Omental fat pad (tissue), 4 donors: ENCODE measurements around the gene DUSP12. TPM values are rescaled to one million over a fixed set of nuclear protein-coding genes. Genes with fewer than 3 reads are reported as not detected.

ENCODE experiments used
- ATAC-seq: fragments of 150-250 bp; one replicate; pipeline ENCODE4 v1.9.1; 2016; ENCODE audit warnings: mild to moderate bottlenecking, moderate library complexity; ENCODE audit not compliant: low FRiP score
- DNase-seq: peaks from one replicate; pipeline ENCODE4 v3.0.0-alpha.2; 2019; ENCODE audit warnings: low spot score
- total RNA-seq, 4 donors: library from RNA; depleted of rRNA; stranded (reverse); fragments of >200 nt; gene quantifications; one replicate each; pipeline ENCODE4 v1.1.0, GENCODE V29; 2016
- TF ChIP-seq, protein P1 (sequence below), 3 donors: fragments of 450-650 bp; IDR thresholded peaks; one replicate each; pipeline ENCODE4 v1.5.1; 2016 to 2017; ENCODE audit warnings: antibody characterized with exemption in 3 of 3, mild to moderate bottlenecking in 3 of 3, moderate library complexity in 2 of 3

The DUSP12 gene
- total RNA-seq, 4 donors from 2014 or later: 14.8 to 49.2 (median 27.8) TPM

DNA sequence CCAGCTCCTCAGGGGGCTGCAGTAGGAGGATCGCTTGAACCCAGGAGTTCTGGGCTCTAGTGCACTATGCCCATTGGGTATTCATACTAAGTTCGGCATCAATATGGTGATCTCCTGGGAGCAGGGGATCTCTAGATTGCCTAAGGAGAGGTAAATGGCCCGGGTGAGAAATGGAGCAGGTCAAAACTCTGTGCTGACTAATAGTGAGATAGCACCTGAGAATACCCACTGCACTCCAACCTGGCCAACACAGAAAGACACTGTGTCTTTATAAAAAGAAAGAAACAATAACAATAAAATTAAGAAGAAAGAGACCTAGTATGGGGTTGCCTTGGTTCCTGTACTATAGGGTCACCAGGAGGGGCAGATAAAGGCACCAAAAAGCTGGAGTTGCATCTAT, 13.7 kb upstream of the DUSP12 start:
- DNase-seq (no peak), ATAC-seq (no peak)
- TF ChIP-seq, protein P1, sequence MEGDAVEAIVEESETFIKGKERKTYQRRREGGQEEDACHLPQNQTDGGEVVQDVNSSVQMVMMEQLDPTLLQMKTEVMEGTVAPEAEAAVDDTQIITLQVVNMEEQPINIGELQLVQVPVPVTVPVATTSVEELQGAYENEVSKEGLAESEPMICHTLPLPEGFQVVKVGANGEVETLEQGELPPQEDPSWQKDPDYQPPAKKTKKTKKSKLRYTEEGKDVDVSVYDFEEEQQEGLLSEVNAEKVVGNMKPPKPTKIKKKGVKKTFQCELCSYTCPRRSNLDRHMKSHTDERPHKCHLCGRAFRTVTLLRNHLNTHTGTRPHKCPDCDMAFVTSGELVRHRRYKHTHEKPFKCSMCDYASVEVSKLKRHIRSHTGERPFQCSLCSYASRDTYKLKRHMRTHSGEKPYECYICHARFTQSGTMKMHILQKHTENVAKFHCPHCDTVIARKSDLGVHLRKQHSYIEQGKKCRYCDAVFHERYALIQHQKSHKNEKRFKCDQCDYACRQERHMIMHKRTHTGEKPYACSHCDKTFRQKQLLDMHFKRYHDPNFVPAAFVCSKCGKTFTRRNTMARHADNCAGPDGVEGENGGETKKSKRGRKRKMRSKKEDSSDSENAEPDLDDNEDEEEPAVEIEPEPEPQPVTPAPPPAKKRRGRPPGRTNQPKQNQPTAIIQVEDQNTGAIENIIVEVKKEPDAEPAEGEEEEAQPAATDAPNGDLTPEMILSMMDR (IDR thresholded peaks at IDR 0.05): no peak

DNA sequence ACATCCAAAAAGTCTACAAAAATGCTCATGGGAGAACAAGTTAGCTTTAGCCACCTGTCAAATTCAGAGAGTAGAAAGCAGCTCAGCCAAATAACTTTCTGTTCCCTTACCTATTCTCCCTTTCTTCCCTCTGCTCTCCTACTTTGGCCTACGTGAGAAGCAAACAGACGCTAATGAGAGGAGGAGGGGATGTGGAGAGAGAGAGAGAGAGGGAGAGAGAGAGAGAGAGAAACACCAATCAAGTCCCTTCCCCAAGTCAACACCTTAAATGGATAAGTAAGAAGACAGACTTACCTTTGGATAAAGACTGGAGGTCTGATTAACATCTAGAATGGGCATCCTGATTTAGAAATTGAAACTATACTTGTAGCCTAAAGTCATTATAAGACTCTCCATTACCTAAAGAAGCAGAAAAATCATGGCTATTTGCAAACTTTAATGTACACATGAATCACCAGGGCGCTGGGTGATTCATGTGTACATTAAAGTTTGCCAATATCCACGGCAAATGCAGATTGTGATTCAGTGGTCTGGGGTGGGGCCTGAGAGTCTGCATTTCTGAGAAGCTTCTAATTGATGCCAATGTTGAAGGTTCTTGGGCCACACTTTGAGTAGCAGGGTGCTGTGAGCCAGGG, 13.1 kb upstream of the DUSP12 start:
- DNase-seq: no peak
- ATAC-seq: no peak
- TF ChIP-seq, protein P1 (IDR thresholded peaks at IDR 0.05): no peak

DNA sequence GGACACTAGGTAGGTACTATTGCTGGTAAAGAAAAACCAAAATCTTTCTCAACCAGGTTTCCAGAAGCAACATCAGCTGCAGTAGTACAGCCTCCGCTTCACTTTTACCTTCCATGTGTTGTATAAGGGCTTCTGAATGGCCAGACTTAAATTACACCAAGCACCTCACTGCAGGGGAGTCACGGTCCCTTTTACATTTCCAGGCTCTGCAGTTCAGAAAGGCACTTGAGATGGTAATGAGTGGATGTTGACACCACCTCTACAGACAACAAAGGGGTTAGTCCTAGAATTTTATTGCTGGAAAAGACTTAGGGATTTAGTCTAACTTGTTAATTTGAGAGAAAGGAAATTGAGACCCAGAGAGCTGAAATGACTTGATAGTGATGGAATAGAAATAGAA, 12.0 kb upstream of the DUSP12 start:
- DNase-seq (no peak), ATAC-seq (no peak)
- TF ChIP-seq, protein P1 (IDR thresholded peaks at IDR 0.05): no peak

DNA sequence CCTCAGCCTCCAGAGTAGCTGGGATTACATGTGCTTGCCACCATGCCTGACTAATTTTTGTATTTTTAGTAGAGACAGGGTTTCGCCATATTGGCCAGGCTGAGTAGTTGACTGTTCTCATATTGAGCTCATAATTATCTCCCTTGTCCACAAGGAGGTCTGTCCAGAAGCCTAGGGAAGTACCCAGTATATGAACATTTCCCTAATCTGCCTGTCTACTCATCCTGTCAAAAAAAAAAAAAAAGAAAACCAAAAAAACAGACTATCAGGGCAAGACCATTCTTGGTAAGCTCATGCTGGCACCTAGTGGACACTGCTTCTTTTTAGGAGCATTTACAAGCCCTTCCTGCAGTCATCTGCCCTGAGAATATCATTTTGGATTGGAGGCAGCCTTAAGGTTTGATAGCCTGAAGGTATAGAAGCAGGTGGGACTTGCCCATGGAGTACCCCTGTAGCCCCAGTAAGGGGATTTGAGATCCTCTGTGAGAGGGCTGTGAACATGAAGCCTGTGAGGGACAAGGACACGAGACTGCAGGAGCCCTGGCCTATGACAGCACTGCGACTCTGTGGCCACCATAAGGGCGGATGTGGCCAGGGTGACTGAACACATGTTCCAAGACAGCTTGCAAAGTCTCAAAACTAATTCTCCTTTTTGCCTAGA, 10.8 kb upstream of the DUSP12 start:
- DNase-seq (no peak), ATAC-seq (peak; percentile 34)
- TF ChIP-seq, protein P1 (IDR thresholded peaks at IDR 0.05): no peak

DNA sequence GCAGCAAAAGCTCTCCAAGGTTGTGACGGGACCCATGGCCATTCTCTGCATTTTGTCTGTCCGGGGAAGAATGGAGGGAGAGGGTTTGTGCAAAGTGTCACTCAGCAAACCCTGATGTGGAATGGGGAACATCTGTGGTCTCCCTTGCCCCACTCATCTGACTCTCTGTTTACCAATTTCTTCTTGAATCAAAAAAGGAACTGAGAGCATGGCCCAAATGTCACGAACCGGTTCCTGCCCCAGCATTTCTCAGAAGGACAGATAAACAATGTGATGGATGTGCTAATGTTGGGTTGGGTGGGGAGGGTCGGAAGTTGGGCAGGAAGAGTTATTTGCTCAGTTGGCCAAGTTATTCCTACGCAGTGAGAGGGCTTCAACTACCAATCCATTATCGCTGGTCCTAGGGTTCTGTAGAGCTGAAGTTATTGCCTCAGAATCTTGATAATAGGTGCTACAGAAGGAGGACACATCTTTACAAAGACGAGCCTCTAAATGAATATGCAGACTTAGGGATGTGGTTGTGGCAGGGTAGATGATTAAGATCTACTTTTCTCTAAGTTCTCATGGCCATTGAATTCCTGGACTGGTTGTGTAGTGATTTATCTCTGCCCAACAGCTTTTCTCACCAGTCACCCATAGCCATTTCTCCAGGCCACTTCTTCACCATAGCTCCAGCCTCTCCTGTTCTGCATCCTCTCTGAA, 9.6 kb upstream of the DUSP12 start:
- DNase-seq (no peak), ATAC-seq (no peak)
- TF ChIP-seq, protein P1 (IDR thresholded peaks at IDR 0.05): no peak

DNA sequence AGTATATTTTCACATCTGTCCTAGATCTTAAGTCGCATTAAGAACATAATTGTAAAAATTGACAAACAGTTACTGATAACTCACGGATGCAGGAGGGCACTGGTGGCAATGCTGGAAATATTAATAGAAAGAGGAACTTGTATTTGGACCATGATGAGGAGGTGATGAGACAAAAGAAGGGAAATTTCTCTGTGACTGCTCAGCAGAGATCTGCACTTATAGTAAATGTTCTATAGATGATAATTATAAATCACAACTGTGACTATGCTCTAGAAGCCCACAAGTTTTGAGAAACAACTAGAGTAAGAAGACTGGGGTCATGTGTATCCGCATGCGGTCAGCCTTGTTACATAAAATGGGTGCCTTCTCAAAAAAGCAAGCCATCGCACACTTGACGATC, 8.7 kb upstream of the DUSP12 start:
- no peak for DNase-seq
- ATAC-seq: no peak
- TF ChIP-seq, protein P1 (IDR thresholded peaks at IDR 0.05): no peak
